H1 (cell line): ENCODE data around the gene KCNJ12. TPM values are rescaled to one million over a fixed set of nuclear protein-coding genes. Genes with fewer than 3 reads are reported as not detected.

Source experiments
- CTCF ChIA-PET: fragments of 300-600 bp; sonication (Branson Sonifier 250); formaldehyde crosslinking; loops from one replicate; lab custom pipeline; 2021; ENCODE audit not compliant: partially characterized antibody; lab: Charles Lee
- POLR2A ChIA-PET: fragments of 300-600 bp; sonication (Branson Sonifier 250); formaldehyde crosslinking; loops from one replicate; lab custom pipeline; 2021; ENCODE audit warnings: inconsistent platforms; ENCODE audit not compliant: partially characterized antibody; lab: Charles Lee
- DNase-seq, 2 experiments: peaks; one replicate each; pipeline versions ENCODE4 v3.0.0 to v3.0.0-alpha.2; 2010 to 2022; ENCODE audit warnings: low spot score in 2 of 2, low read depth in 1 of 2, mixed read lengths in 1 of 2
- FAIRE-seq: peaks from 2 replicates; lab custom pipeline; 2011; peaks lifted over from hg19 to GRCh38; lab: Jason Lieb, UNC
- H2AFZ ChIP-seq: 2 replicates; pipeline ENCODE4 v1.8.1; 2012; ENCODE audit warnings: low read length, inconsistent platforms
- H2AK5ac ChIP-seq: 2 replicates; pipeline ENCODE4 v1.6.1; 2013; ENCODE audit warnings: low read depth, low read length
- H2BK120ac ChIP-seq: replicated peaks from 2 replicates; pipeline ENCODE3; 2013; ENCODE audit warnings: low read depth, low read length, inconsistent platforms
- H2BK12ac ChIP-seq: 2 replicates; pipeline ENCODE4 v1.6.1; 2013; ENCODE audit warnings: low read depth, low read length
- H2BK15ac ChIP-seq: 2 replicates; pipeline ENCODE4 v1.6.1; 2013; ENCODE audit warnings: low read length
- H2BK20ac ChIP-seq: 2 replicates; pipeline ENCODE4 v1.6.1; 2013; ENCODE audit warnings: low read length
- H2BK5ac ChIP-seq: 2 replicates; pipeline ENCODE4 v1.6.1; 2013; ENCODE audit warnings: low read depth, low read length
- H3K14ac ChIP-seq: 2 replicates; pipeline ENCODE4 v1.6.1; 2013; ENCODE audit warnings: inconsistent platforms; ENCODE audit not compliant: insufficient read length
- H3K18ac ChIP-seq: 2 replicates; pipeline ENCODE4 v1.6.1; 2013; ENCODE audit warnings: low read length; ENCODE audit errors: extremely low read depth
- H3K23ac ChIP-seq: 2 replicates; pipeline ENCODE4 v1.6.1; 2013; ENCODE audit warnings: inconsistent platforms; ENCODE audit not compliant: insufficient read length
- H3K23me2 ChIP-seq: 2 replicates; pipeline ENCODE4 v1.6.1; 2013; ENCODE audit warnings: low read depth, low read length
- H3K27ac ChIP-seq: 2 replicates; pipeline ENCODE4 v1.6.1; 2011; ENCODE audit warnings: low read depth, low read length, inconsistent platforms
- H3K27me3 ChIP-seq, 4 experiments: replicated peaks in 1 of 4; 1 replicate in 1 of 4; 2 replicates in 3 of 4; pipeline versions ENCODE4 v1.6.1 to v1.8.1; 2011 to 2013; ENCODE audit warnings: low read length in 3 of 4, mild to moderate bottlenecking in 3 of 4, inconsistent platforms in 2 of 4, mixed read lengths in 2 of 4, moderate library complexity in 1 of 4; ENCODE audit not compliant: control insufficient read depth in 3 of 4, insufficient read depth in 3 of 4; ENCODE audit errors: extremely low read depth in 1 of 4
- H3K36me3 ChIP-seq, 4 experiments: 2 replicates each; pipeline versions ENCODE4 v1.6.1 to v1.8.1; 2011 to 2013; ENCODE audit warnings: mild to moderate bottlenecking in 4 of 4, low read length in 3 of 4, moderate library complexity in 2 of 4, control low read depth in 1 of 4, inconsistent platforms in 1 of 4; ENCODE audit not compliant: insufficient read depth in 4 of 4, control insufficient read depth in 2 of 4
- H3K4ac ChIP-seq: replicated peaks from 2 replicates; pipeline ENCODE3; 2013; ENCODE audit warnings: low read length, low read depth, mixed read lengths, inconsistent platforms; ENCODE audit not compliant: insufficient read length
- H3K4me1 ChIP-seq, 4 experiments: replicated peaks in 1 of 4; 1 replicate in 1 of 4; 2 replicates in 3 of 4; pipeline versions ENCODE4 v1.6.1 to v1.8.1; 2011 to 2013; ENCODE audit warnings: low read length in 3 of 4, inconsistent platforms in 2 of 4, mixed read lengths in 1 of 4; ENCODE audit not compliant: insufficient read depth in 4 of 4, control insufficient read depth in 3 of 4
- H3K4me2 ChIP-seq, 2 experiments: 2 replicates each; pipeline versions ENCODE4 v1.6.1 to v1.8.1; 2011 to 2013; ENCODE audit warnings: low read depth in 2 of 2, low read length in 2 of 2, control low read depth in 1 of 2, inconsistent platforms in 1 of 2, mild to moderate bottlenecking in 1 of 2; ENCODE audit not compliant: insufficient read depth in 1 of 2
- H3K4me3 ChIP-seq, 4 experiments: fragments of 200-600, 300-600 bp in 1 of 4; sonication (generic), shearing (Covaris generic), sonication (Bioruptor Twin) in 1 of 4; 2 replicates each; pipeline versions ENCODE4 v1.5.1 to v1.8.1; 2011 to 2016; ENCODE audit warnings: low read length in 4 of 4, low read depth in 3 of 4, control low read depth in 2 of 4, inconsistent platforms in 2 of 4, mild to moderate bottlenecking in 2 of 4, mixed read lengths in 1 of 4, moderate library complexity in 1 of 4; ENCODE audit not compliant: insufficient read depth in 2 of 4; ENCODE audit errors: extremely low read depth in 1 of 4
- H3K56ac ChIP-seq: replicated peaks from 2 replicates; pipeline ENCODE3; 2013; ENCODE audit warnings: low read depth, mild to moderate bottlenecking, mixed read lengths, low read length, inconsistent platforms; ENCODE audit not compliant: insufficient read length
- H3K79me1 ChIP-seq: 2 replicates; pipeline ENCODE4 v1.6.1; 2013; ENCODE audit warnings: low read depth, low read length, control low read depth
- H3K79me2 ChIP-seq, 2 experiments: 2 replicates each; pipeline versions ENCODE4 v1.6.1 to v1.8.1; 2012 to 2013; ENCODE audit warnings: low read length in 2 of 2, mild to moderate bottlenecking in 2 of 2, inconsistent platforms in 1 of 2; ENCODE audit not compliant: insufficient read depth in 2 of 2, control insufficient read depth in 1 of 2
- H3K9ac ChIP-seq, 4 experiments: replicated peaks in 1 of 4; 1 replicate in 1 of 4; 2 replicates in 3 of 4; pipeline versions ENCODE4 v1.6.1 to v1.8.1; 2011 to 2013; ENCODE audit warnings: low read depth in 3 of 4, low read length in 3 of 4, control low read depth in 2 of 4, mild to moderate bottlenecking in 2 of 4, moderate library complexity in 2 of 4, inconsistent platforms in 1 of 4; ENCODE audit errors: extremely low read depth in 1 of 4
- H3K9me3 ChIP-seq, 2 experiments: 2 replicates each; pipeline versions ENCODE4 v1.6.1 to v1.8.1; 2012 to 2013; ENCODE audit warnings: mild to moderate bottlenecking in 2 of 2, moderate library complexity in 2 of 2, control low read depth in 1 of 2, inconsistent platforms in 1 of 2, low read depth in 1 of 2, low read length in 1 of 2, mixed read lengths in 1 of 2; ENCODE audit not compliant: insufficient read depth in 2 of 2
- H4K20me1 ChIP-seq, 2 experiments: replicated peaks in 1 of 2; 2 replicates each; pipeline versions ENCODE3 to v1.8.1; 2011 to 2013; ENCODE audit warnings: inconsistent platforms in 2 of 2, low read length in 2 of 2, mild to moderate bottlenecking in 1 of 2; ENCODE audit not compliant: insufficient read depth in 2 of 2, control insufficient read depth in 1 of 2
- H4K5ac ChIP-seq: 2 replicates; pipeline ENCODE4 v1.6.1; 2013; ENCODE audit warnings: low read length, low read depth, mixed read lengths, inconsistent platforms; ENCODE audit not compliant: insufficient read length
- H4K8ac ChIP-seq: 2 replicates; pipeline ENCODE4 v1.8.0; 2013; ENCODE audit warnings: mild to moderate bottlenecking, moderate library complexity, low read length, inconsistent platforms; ENCODE audit not compliant: insufficient read depth; ENCODE audit errors: extremely low read depth
- H4K91ac ChIP-seq: replicated peaks from 2 replicates; pipeline ENCODE3; 2013; ENCODE audit warnings: low read length, mixed read lengths, inconsistent platforms; ENCODE audit not compliant: insufficient read length
- BACH1 ChIP-seq: IDR thresholded peaks from 2 replicates; pipeline ENCODE4 v1.6.1; 2012; ENCODE audit warnings: low read length, improper control_type of control experiment
- BCL11A ChIP-seq, 2 experiments: IDR thresholded peaks; one replicate each; pipeline ENCODE4 v1.6.1; 2011; ENCODE audit warnings: low read depth in 2 of 2, low read length in 2 of 2, mild to moderate bottlenecking in 2 of 2
- CBX5 ChIP-seq: fragments of 300-800, 300-1000 bp; sonication (generic); IDR thresholded peaks from 2 replicates; pipeline ENCODE4 v1.7.1; 2016; ENCODE audit warnings: antibody characterized with exemption, low read length, low read depth
- CHD1 ChIP-seq: IDR thresholded peaks from 2 replicates; pipeline ENCODE4 v1.6.1; 2012; ENCODE audit warnings: low read depth, low read length, improper control_type of control experiment
- EGR1 ChIP-seq: IDR thresholded peaks from 2 replicates; pipeline ENCODE4 v1.6.1; 2011; ENCODE audit warnings: low read depth, low read length, borderline replicate concordance
- MAFK ChIP-seq: IDR thresholded peaks from 2 replicates; pipeline ENCODE4 v1.6.1; 2012; ENCODE audit warnings: low read depth, mild to moderate bottlenecking, improper control_type of control experiment, low read length
- NRF1 ChIP-seq: IDR thresholded peaks from 2 replicates; pipeline ENCODE4 v1.6.1; 2011; ENCODE audit warnings: mild to moderate bottlenecking, low read depth, low read length, improper control_type of control experiment
- POLR2A ChIP-seq, 2 experiments: IDR thresholded peaks; 1 replicate in 1 of 2; 2 replicates in 1 of 2; pipeline ENCODE4 v1.6.1; 2011; ENCODE audit warnings: low read depth in 2 of 2, low read length in 2 of 2, mild to moderate bottlenecking in 2 of 2; ENCODE audit errors: control extremely low read depth in 1 of 2
- RNF2 ChIP-seq: fragments of 200-900, 300-1000 bp; sonication (generic); IDR thresholded peaks from 2 replicates; pipeline ENCODE4 v1.7.1; 2016; ENCODE audit warnings: borderline replicate concordance, low read depth, mild to moderate bottlenecking, antibody characterized with exemption, low read length; ENCODE audit not compliant: poor library complexity, severe bottlenecking; ENCODE audit errors: missing control alignments
- TAF7 ChIP-seq: optimal IDR thresholded peaks from 2 replicates; pipeline ENCODE3; 2011; ENCODE audit warnings: low read depth, mild to moderate bottlenecking, inconsistent platforms, low read length, moderate library complexity, borderline replicate concordance
- ZNF274 ChIP-seq: IDR thresholded peaks from 2 replicates; pipeline ENCODE4 v1.7.0; 2012; ENCODE audit warnings: low read length, borderline replicate concordance; ENCODE audit errors: extremely low read depth
- WGBS, 2 experiments: shearing (Covaris generic) in 1 of 2; methylation state at CpG; one replicate each; pipeline versions ENCODE4 v1.1.6 to v1.1.7; 2013 to 2015; ENCODE audit warnings: low lambda C conversion rate in 2 of 2, mixed read lengths in 2 of 2, inconsistent platforms in 1 of 2, low coverage in 1 of 2, missing lambda C conversion rate in 1 of 2; ENCODE audit not compliant: insufficient replicate concordance in 2 of 2, insufficient coverage in 1 of 2, insufficient read length in 1 of 2; ENCODE audit errors: extremely low coverage in 1 of 2, missing lambda C conversion rate in 1 of 2; 5-methylcytosine and 5-hydroxymethylcytosine counted together
- polyA plus RNA-seq, 7 experiments: library from polyadenylated mRNA; depleted of rRNA in 3 of 7; stranded (reverse) in 5 of 7; unstranded in 2 of 7; fragments of >200 nt in 5 of 7; fragments of 200-250 nt in 2 of 7; gene quantifications; 1 replicate in 5 of 7; 2 replicates in 1 of 7; 4 replicates in 1 of 7; pipeline versions ENCODE4 v1.2.1 to v1.2.3, GENCODE V29; 2011 to 2013; ENCODE audit warnings: missing spikeins in 2 of 7, mixed read lengths in 2 of 7
- total RNA-seq: library from RNA; stranded (reverse); fragmentation: NEBNext Ultra II Directional; extraction: Animal tissue kit (Norgen Biotek cat#: 25700); gene quantifications from 2 replicates; pipeline ENCODE4 v1.2.1, GENCODE V29; 2021

The KCNJ12 gene
- total and polyA plus RNA-seq, 2 of the 8 experiments (the other 6 are each of a cell fraction or from before 2014, with no cell fraction given) = 1.2 to 1.5 TPM

DNA sequence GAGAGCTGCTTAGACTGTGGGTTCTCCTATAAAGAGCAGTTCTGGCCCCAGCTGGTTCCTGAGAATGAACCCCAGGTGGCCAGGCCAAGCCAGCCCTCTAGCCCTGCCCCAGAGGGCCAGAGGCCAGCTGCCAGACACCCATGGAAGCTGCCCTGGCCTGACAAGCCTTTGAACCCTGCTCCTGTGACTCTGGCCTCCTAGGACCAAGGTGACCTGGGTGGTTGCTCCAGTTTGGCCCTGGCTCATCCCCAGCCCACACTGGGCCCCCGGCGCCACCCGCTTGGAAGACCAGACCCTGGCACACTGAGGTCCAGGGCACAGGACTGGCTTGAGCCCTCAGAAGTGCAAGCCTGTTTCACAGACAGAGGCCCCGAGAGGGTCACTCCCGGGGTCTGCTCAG lies 6.8 kb upstream of the KCNJ12 start:
- no peak overlapping the region for H3K56ac ChIP-seq
- H3K4me2 ChIP-seq = no peak overlapping the region
- no peak overlapping the region for H3K27ac ChIP-seq
- H4K91ac ChIP-seq = no peak overlapping the region
- H3K18ac ChIP-seq = no peak overlapping the region
- FAIRE-seq (no peak), DNase-seq (no peak)
- H3K4me1 ChIP-seq = peaks cover 0 to 15% (median 8%) of the 10 kb centered on the region in 4 experiments; a peak in 6 of 7 replicates
- H3K23me2 ChIP-seq = no peaks in the 10 kb centered on the region
- H2AFZ ChIP-seq = no peak overlapping the region
- H2BK20ac ChIP-seq = no peak overlapping the region
- CTCF ChIA-PET = no interaction called here
- H3K14ac ChIP-seq = no peak overlapping the region
- no peak overlapping the region for H3K9ac ChIP-seq
- no peak overlapping the region for H3K4ac ChIP-seq
- H2BK15ac ChIP-seq = no peak overlapping the region
- peak overlapping the region; percentile 15; the same call in 1 of the 2 replicates for H4K8ac ChIP-seq
- H4K20me1 ChIP-seq = peaks cover 0 to 3% of the 10 kb centered on the region in 2 experiments
- no peak overlapping the region for H2BK12ac ChIP-seq
- no peaks in the 10 kb centered on the region for H3K9me3 ChIP-seq
- no peaks in the 10 kb centered on the region for H3K36me3 ChIP-seq
- H3K79me1 ChIP-seq = no peaks in the 10 kb centered on the region
- H3K23ac ChIP-seq = no peak overlapping the region
- no peak overlapping the region for H4K5ac ChIP-seq
- no peak overlapping the region for H2AK5ac ChIP-seq
- TF ChIP-seq BACH1 = no peak
- TF ChIP-seq NRF1 = no peak
- no peak for TF ChIP-seq MAFK
- no peak for TF ChIP-seq CBX5
- TF ChIP-seq EGR1 = no peak
- no peak for TF ChIP-seq TAF7
- TF ChIP-seq POLR2A (IDR thresholded peaks at IDR 0.05; ENCODE audit: control extremely low read depth in 1 of 2, low read depth in 2 of 2, low read length in 2 of 2) = no peak
- no peak for TF ChIP-seq ZNF274
- no peak for TF ChIP-seq BCL11A (IDR thresholded peaks at IDR 0.05; ENCODE audit: low read depth in 2 of 2, low read length in 2 of 2)
- no peak for TF ChIP-seq RNF2
- TF ChIP-seq CHD1 = no peak
- 94% methylated on average over 5 of the region's 5 CpGs; no CpG with 5 or more reads in 1 of the 2 experiments for WGBS, 2 experiments
- peaks cover 0 to 7% (median 3%) of the 10 kb centered on the region in 4 experiments; a peak in 3 of 7 replicates for H3K27me3 ChIP-seq
- H2BK5ac ChIP-seq = no peak overlapping the region
- POLR2A ChIA-PET = interaction anchor here (1.5 kb wide), 1 partner anchor 9 kb away, joined by 3 read pairs; no protein-coding TSS in a partner anchor
- H3K79me2 ChIP-seq = no peaks in the 10 kb centered on the region
- H2BK120ac ChIP-seq = no peak overlapping the region
- no peak overlapping the region for H3K4me3 ChIP-seq
